Panc1 (cell line): ENCODE data around the gene CMTM8. TPM values are rescaled to one million over a fixed set of nuclear protein-coding genes. Genes with fewer than 3 reads are reported as not detected.

ENCODE experiments used
- ATAC-seq: fragments of 200-7000 bp; cut with Tn5 transposase; 2 replicates; pipeline ENCODE4 v1.9.1; 2020; ENCODE audit warnings: mild to moderate bottlenecking, moderate library complexity
- BruUV-seq: library from RNA; stranded (reverse); fragments of 400-500 nt; replicated peaks from 2 replicates; lab custom pipeline; 2021; lab: Mats Ljungman, UMichigan
- CTCF ChIA-PET: fragments of 300-600 bp; sonication (Branson Sonifier 250); formaldehyde crosslinking; loops from one replicate; lab custom pipeline; 2022; ENCODE audit warnings: antibody characterized with exemption; lab: Charles Lee
- POLR2A ChIA-PET: fragments of 300-600 bp; sonication (Branson Sonifier 250); formaldehyde crosslinking; loops from one replicate; lab custom pipeline; 2022; ENCODE audit warnings: antibody characterized with exemption; lab: Charles Lee
- DNase-seq: peaks from one replicate; pipeline ENCODE4 v3.0.0-alpha.2; 2010; ENCODE audit warnings: low read depth, low spot score
- H3K27ac ChIP-seq: 2 replicates; pipeline ENCODE4 v1.5.1; 2011; ENCODE audit warnings: mild to moderate bottlenecking, low read length, inconsistent platforms
- H3K27me3 ChIP-seq: fragments of 200-500 bp; sonication (Bioruptor generic); 2 replicates; pipeline ENCODE4 v1.6.0; 2014; ENCODE audit warnings: low read length, inconsistent platforms; ENCODE audit not compliant: control insufficient read depth, insufficient read depth
- H3K36me3 ChIP-seq: fragments of 200-500 bp; sonication (Bioruptor generic); 2 replicates; pipeline ENCODE4 v1.5.1; 2014; ENCODE audit warnings: inconsistent platforms, mild to moderate bottlenecking, low read length, moderate library complexity; ENCODE audit not compliant: control insufficient read depth, insufficient read depth
- H3K4me1 ChIP-seq: 2 replicates; pipeline ENCODE4 v1.5.1; 2011; ENCODE audit warnings: inconsistent platforms, mild to moderate bottlenecking, low read length, moderate library complexity; ENCODE audit not compliant: control insufficient read depth, insufficient read depth
- H3K4me3 ChIP-seq, 2 experiments: 2 replicates each; pipeline ENCODE4 v1.5.1; 2011 to 2012; ENCODE audit warnings: low read depth in 2 of 2, low read length in 2 of 2, mild to moderate bottlenecking in 2 of 2, inconsistent platforms in 1 of 2, moderate library complexity in 1 of 2
- H3K9me3 ChIP-seq: fragments of 200-500 bp; sonication (Bioruptor generic); 2 replicates; pipeline ENCODE4 v1.5.1; 2014; ENCODE audit warnings: low read depth, mild to moderate bottlenecking, inconsistent platforms, low read length, moderate library complexity; ENCODE audit not compliant: control insufficient read depth, insufficient read depth
- POLR2AphosphoS5 ChIP-seq: IDR thresholded peaks from 2 replicates; pipeline ENCODE4 v1.6.1; 2012; ENCODE audit warnings: mild to moderate bottlenecking, low read depth, low read length, moderate library complexity
- REST ChIP-seq, 2 experiments: IDR thresholded peaks; 2 replicates each; pipeline ENCODE4 v1.6.1; 2011 to 2012; ENCODE audit warnings: low read depth in 2 of 2, control low read depth in 1 of 2, low read length in 1 of 2, mild to moderate bottlenecking in 1 of 2, moderate library complexity in 1 of 2; ENCODE audit not compliant: insufficient read depth in 1 of 2
- SIN3A ChIP-seq: IDR thresholded peaks from 2 replicates; pipeline ENCODE4 v1.6.1; 2012; ENCODE audit warnings: low read depth, mild to moderate bottlenecking, low read length, moderate library complexity, borderline replicate concordance; ENCODE audit not compliant: insufficient read depth
- TCF7L2 ChIP-seq: IDR thresholded peaks from 2 replicates; pipeline ENCODE4 v1.6.1; 2011; ENCODE audit warnings: mild to moderate bottlenecking, low read depth, low read length, inconsistent platforms
- in situ Hi-C: cut with HindIII; loops from 2 replicates; pipeline ENCODE4 v1.10.0; 2016; ENCODE audit warnings: low sequenced_read_pairs, low pct_unique_long_range_greater_than_20kb
- intact Hi-C: fragments of 100-400 bp; cut with micrococcal nuclease; formaldehyde crosslinking; loops from one replicate; pipeline ENCODE4 v1.10.0; 2022; ENCODE audit not compliant: unreplicated experiment
- total RNA-seq: library from RNA; stranded (reverse); gene quantifications from one replicate; pipeline ENCODE4 v1.2.1, GENCODE V29; 2021; ENCODE audit not compliant: unreplicated experiment
- TF ChIP-seq, protein P1 (sequence below): fragments of 450-650 bp; IDR thresholded peaks from 2 replicates; pipeline ENCODE4 v1.5.1; 2017; ENCODE audit warnings: mild to moderate bottlenecking

The CMTM8 gene
- total RNA-seq, 1 experiment from 2014 or later: 9.8 TPM

DNA sequence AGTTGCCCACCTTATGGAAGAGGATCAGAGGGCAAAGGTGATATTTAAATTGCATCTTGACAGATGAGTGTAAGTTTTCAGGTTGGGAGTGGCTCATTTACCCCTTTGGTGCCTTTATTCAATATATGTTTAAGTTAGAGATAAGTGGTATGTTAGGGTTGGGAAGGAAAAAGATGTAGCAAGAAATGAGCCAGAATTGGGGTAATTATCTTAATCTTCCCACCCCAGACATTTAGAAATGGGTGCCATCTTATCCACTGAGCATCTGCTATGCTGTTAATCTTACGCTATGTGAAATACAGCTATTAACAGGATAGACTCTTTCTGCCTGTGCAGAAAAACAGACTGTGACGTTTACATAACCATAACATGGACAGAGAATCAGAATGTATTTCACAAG is 159.5 kb downstream of the CMTM8 start:
- CTCF ChIA-PET: interaction anchor here (0.6 kb wide), 1 partner anchor 96 kb away, joined by 4 read pairs; no protein-coding TSS in a partner anchor
- BruUV-seq: no TSS peak

DNA sequence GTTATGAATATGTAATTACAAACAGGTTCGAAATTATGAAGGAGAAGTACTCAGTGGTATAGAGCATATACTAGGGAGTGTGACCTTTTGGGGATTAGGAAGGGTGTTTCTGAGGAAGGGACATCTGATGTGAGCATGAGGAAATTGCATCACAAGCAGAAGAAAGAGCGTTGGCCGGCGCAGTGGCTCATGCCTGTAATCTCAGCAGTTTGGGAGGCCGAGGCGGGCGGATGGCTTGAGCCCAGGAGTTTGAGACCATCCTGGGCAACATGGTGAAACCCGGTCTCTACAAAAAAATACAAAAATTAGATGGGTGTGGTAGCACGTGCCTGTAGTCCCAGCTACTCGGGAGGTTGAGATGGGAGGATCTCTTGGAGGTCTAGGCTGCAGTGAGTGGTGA is 160.1 kb downstream of the CMTM8 start:
- no TSS peak for BruUV-seq
- Histone ChIP-seq H3K4me3 (no peak overlapping the region), H3K9me3 (no peaks in the 10 kb centered on the region), H3K4me1 (peaks cover 30% of the 10 kb centered on the region), H3K36me3 (no peaks in the 10 kb centered on the region), H3K27me3 (no peaks in the 10 kb centered on the region), H3K27ac (no peak overlapping the region)
- ChIA-PET CTCF (no interaction called here), POLR2A (interaction anchor here (0.5 kb wide), 1 partner anchor 290 kb away, joined by 4 read pairs; no protein-coding TSS in a partner anchor)
- in situ Hi-C loops (no loop called here), intact Hi-C loops (no loop called here)
- no peak for TF ChIP-seq REST (IDR thresholded peaks at IDR 0.05; ENCODE audit: insufficient read depth in 1 of 2, low read depth in 2 of 2, low read length in 1 of 2)
- TF ChIP-seq POLR2AphosphoS5: no peak
- TF ChIP-seq TCF7L2: no peak
- TF ChIP-seq, protein P1, sequence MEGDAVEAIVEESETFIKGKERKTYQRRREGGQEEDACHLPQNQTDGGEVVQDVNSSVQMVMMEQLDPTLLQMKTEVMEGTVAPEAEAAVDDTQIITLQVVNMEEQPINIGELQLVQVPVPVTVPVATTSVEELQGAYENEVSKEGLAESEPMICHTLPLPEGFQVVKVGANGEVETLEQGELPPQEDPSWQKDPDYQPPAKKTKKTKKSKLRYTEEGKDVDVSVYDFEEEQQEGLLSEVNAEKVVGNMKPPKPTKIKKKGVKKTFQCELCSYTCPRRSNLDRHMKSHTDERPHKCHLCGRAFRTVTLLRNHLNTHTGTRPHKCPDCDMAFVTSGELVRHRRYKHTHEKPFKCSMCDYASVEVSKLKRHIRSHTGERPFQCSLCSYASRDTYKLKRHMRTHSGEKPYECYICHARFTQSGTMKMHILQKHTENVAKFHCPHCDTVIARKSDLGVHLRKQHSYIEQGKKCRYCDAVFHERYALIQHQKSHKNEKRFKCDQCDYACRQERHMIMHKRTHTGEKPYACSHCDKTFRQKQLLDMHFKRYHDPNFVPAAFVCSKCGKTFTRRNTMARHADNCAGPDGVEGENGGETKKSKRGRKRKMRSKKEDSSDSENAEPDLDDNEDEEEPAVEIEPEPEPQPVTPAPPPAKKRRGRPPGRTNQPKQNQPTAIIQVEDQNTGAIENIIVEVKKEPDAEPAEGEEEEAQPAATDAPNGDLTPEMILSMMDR: no peak
- TF ChIP-seq SIN3A: no peak
- ATAC-seq (no peak), DNase-seq (no peak)

More for the DNA sequence above, 159.5 kb downstream of the CMTM8 start:
- DNase-seq: no peak
- H3K36me3 ChIP-seq: no peaks in the 10 kb centered on the region
- H3K27ac ChIP-seq: no peak overlapping the region
- no peak overlapping the region for H3K4me3 ChIP-seq
- POLR2A ChIA-PET: interaction anchor here (0.5 kb wide), 1 partner anchor 290 kb away, joined by 4 read pairs; no protein-coding TSS in a partner anchor
- in situ Hi-C loops: no loop called here
- TF ChIP-seq POLR2AphosphoS5: no peak
- TF ChIP-seq SIN3A: no peak
- TF ChIP-seq, protein P1: no peak
- no peak for TF ChIP-seq REST (IDR thresholded peaks at IDR 0.05; ENCODE audit: insufficient read depth in 1 of 2, low read depth in 2 of 2, low read length in 1 of 2)
- TF ChIP-seq TCF7L2: no peak
- H3K9me3 ChIP-seq: no peaks in the 10 kb centered on the region
- ATAC-seq: no peak
- H3K27me3 ChIP-seq: no peaks in the 10 kb centered on the region
- intact Hi-C loops: no loop called here
- H3K4me1 ChIP-seq: peaks cover 25% of the 10 kb centered on the region
